Keratinocyte (primary cell): ENCODE measurements around the gene NOM1. TPM values are rescaled to one million over a fixed set of nuclear protein-coding genes. Genes with fewer than 3 reads are reported as not detected.

Experiments
- DNase-seq: peaks from one replicate; pipeline ENCODE4 v3.0.0-alpha.2; 2011; ENCODE audit warnings: low read depth, missing footprints, low spot score
- FAIRE-seq: peaks from 2 replicates; lab custom pipeline; 2011; peaks lifted over from hg19 to GRCh38; lab: Jason Lieb, UNC
- H2AFZ ChIP-seq: 2 replicates; pipeline ENCODE4 v1.6.0; 2012; ENCODE audit warnings: low read length, control low read depth, inconsistent platforms; ENCODE audit not compliant: control insufficient read depth
- H3K27ac ChIP-seq: 2 replicates; pipeline ENCODE4 v1.5.1; 2011; ENCODE audit warnings: low read length; ENCODE audit not compliant: control insufficient read depth, insufficient read depth
- H3K27me3 ChIP-seq: 3 replicates; pipeline ENCODE4 v1.6.0; 2011; ENCODE audit warnings: low read length; ENCODE audit not compliant: control insufficient read depth, insufficient read depth; ENCODE audit errors: extremely low read depth
- H3K36me3 ChIP-seq, 2 experiments: 2 replicates in 1 of 2; 3 replicates in 1 of 2; pipeline ENCODE4 v1.5.1; 2011; ENCODE audit warnings: low read length in 2 of 2, mild to moderate bottlenecking in 1 of 2; ENCODE audit not compliant: control insufficient read depth in 2 of 2, insufficient read depth in 2 of 2; ENCODE audit errors: extremely low read depth in 1 of 2
- H3K4me1 ChIP-seq: 3 replicates; pipeline ENCODE4 v1.5.1; 2011; ENCODE audit warnings: low read length; ENCODE audit not compliant: control insufficient read depth, insufficient read depth; ENCODE audit errors: extremely low read depth
- H3K4me2 ChIP-seq: 3 replicates; pipeline ENCODE4 v1.6.0; 2011; ENCODE audit warnings: low read depth, low read length; ENCODE audit not compliant: control insufficient read depth, insufficient read depth; ENCODE audit errors: extremely low read depth
- H3K4me3 ChIP-seq, 3 experiments: fragments of 200-600 bp in 1 of 3; sonication (generic) in 1 of 3; 2 replicates in 2 of 3; 3 replicates in 1 of 3; pipeline ENCODE4 v1.5.1; 2011 to 2016; ENCODE audit warnings: low read length in 3 of 3, mild to moderate bottlenecking in 3 of 3, control low read depth in 2 of 3, inconsistent platforms in 1 of 3, low read depth in 1 of 3, mixed read lengths in 1 of 3, mixed run types in 1 of 3, moderate library complexity in 1 of 3; ENCODE audit not compliant: control insufficient read depth in 2 of 3, insufficient read depth in 2 of 3; ENCODE audit errors: extremely low read depth in 1 of 3
- H3K79me2 ChIP-seq: 2 replicates; pipeline ENCODE4 v1.6.0; 2012; ENCODE audit warnings: low read length; ENCODE audit not compliant: control insufficient read depth, insufficient read depth
- H3K9ac ChIP-seq: 3 replicates; pipeline ENCODE4 v1.6.0; 2011; ENCODE audit warnings: low read length; ENCODE audit not compliant: control insufficient read depth, insufficient read depth; ENCODE audit errors: extremely low read depth
- H3K9me1 ChIP-seq: 3 replicates; pipeline ENCODE4 v1.6.0; 2011; ENCODE audit warnings: low read length; ENCODE audit not compliant: control insufficient read depth, insufficient read depth; ENCODE audit errors: extremely low read depth
- H3K9me3 ChIP-seq: 2 replicates; pipeline ENCODE4 v1.5.1; 2012; ENCODE audit warnings: low read depth, low read length; ENCODE audit not compliant: control insufficient read depth
- H4K20me1 ChIP-seq: 3 replicates; pipeline ENCODE4 v1.6.0; 2011; ENCODE audit warnings: low read length; ENCODE audit not compliant: control insufficient read depth, insufficient read depth; ENCODE audit errors: extremely low read depth
- CTCF ChIP-seq, 3 experiments: IDR thresholded peaks in 1 of 3; conservative IDR thresholded peaks in 1 of 3; optimal IDR thresholded peaks in 1 of 3; 2 replicates in 2 of 3; 3 replicates in 1 of 3; pipeline versions ENCODE3 to v1.5.1; 2011; ENCODE audit warnings: low read length in 3 of 3, mild to moderate bottlenecking in 3 of 3, moderate library complexity in 2 of 3, control low read depth in 1 of 3, inconsistent platforms in 1 of 3; ENCODE audit not compliant: insufficient read depth in 2 of 3; ENCODE audit errors: extremely low read depth in 1 of 3
- EZH2 ChIP-seq: IDR thresholded peaks from one replicate; pipeline ENCODE4 v1.6.1; 2012; ENCODE audit warnings: inconsistent platforms, mild to moderate bottlenecking, low read length, moderate library complexity
- dilution Hi-C: fragments of 300-500 bp; cut with MboI; formaldehyde crosslinking; loops from one replicate; pipeline ENCODE4 v1.7.0; 2020; ENCODE audit warnings: low sequenced_read_pairs; ENCODE audit not compliant: extremely low pct_ligation_motif_present
- polyA plus RNA-seq, 5 experiments: library from polyadenylated mRNA; depleted of rRNA in 3 of 5; stranded (reverse) in 3 of 5; stranded (forward) in 1 of 5; unstranded in 1 of 5; fragments of >200 nt; gene quantifications; 1 replicate in 1 of 5; 2 replicates in 3 of 5; 3 replicates in 1 of 5; pipeline versions ENCODE4 v1.2.1 to v1.2.3, GENCODE V29; 2011 to 2012; ENCODE audit warnings: missing spikeins in 2 of 5, low read depth in 1 of 5, low replicate concordance in 1 of 5

Gene NOM1
- polyA plus RNA-seq, 1 donor (not counting 4 experiments of a cell fraction or from before 2014, with no cell fraction given), result 17.1 TPM

GRCh38 chr7:156989766-156990535, 40.4 kb downstream of the NOM1 start:
- Histone ChIP-seq H2AFZ (no peak overlapping the region), H4K20me1 (no peaks in the 10 kb centered on the region), H3K79me2 (no peaks in the 10 kb centered on the region), H3K4me1 (no peaks in the 10 kb centered on the region), H3K9ac (no peak overlapping the region), H3K9me1 (no peaks in the 10 kb centered on the region), H3K4me2 (no peak overlapping the region), H3K27ac (no peak overlapping the region), H3K36me3 (no peaks in the 10 kb centered on the region), H3K27me3 (peaks cover 6% of the 10 kb centered on the region), H3K9me3 (no peaks in the 10 kb centered on the region), H3K4me3 (no peak overlapping the region)
- DNase-seq (no peak), FAIRE-seq (no peak)
- TF ChIP-seq CTCF (optimal IDR thresholded peaks at IDR 0.05 in 1 of 3, IDR thresholded peaks at IDR 0.05 in 1 of 3, conservative IDR thresholded peaks at IDR 0.05 in 1 of 3; ENCODE audit: extremely low read depth in 1 of 3, insufficient read depth in 2 of 3, low read length in 3 of 3), result no peak
- no peak for TF ChIP-seq EZH2
- dilution Hi-C loops, result no loop called here

- Histone ChIP-seq H4K20me1 (no peaks in the 10 kb centered on the region), H3K79me2 (no peaks in the 10 kb centered on the region), H3K4me2 (no peak overlapping the region), H3K9me3 (no peaks in the 10 kb centered on the region), H3K4me1 (no peaks in the 10 kb centered on the region), H3K9ac (no peak overlapping the region), H2AFZ (no peak overlapping the region), H3K4me3 (no peak overlapping the region), H3K9me1 (no peaks in the 10 kb centered on the region), H3K36me3 (no peaks in the 10 kb centered on the region), H3K27me3 (peaks cover 9% of the 10 kb centered on the region), H3K27ac (no peak overlapping the region)
- dilution Hi-C loops, result no loop called here
- TF ChIP-seq EZH2, result no peak
- TF ChIP-seq CTCF (optimal IDR thresholded peaks at IDR 0.05 in 1 of 3, IDR thresholded peaks at IDR 0.05 in 1 of 3, conservative IDR thresholded peaks at IDR 0.05 in 1 of 3; ENCODE audit: extremely low read depth in 1 of 3, insufficient read depth in 2 of 3, low read length in 3 of 3), result no peak
- FAIRE-seq (no peak), DNase-seq (no peak)
These were observed 43.8 kb downstream of the NOM1 start for GRCh38 chr7:156993021-156993924.
